NCI-H2081 (cell line): Measurements from ENCODE around the gene GOLGA2.

ENCODE experiments used
- DNase-seq, 2 experiments: peaks; one replicate each; lab custom pipeline; 2025; lab: John Stamatoyannopoulos, UW

The GOLGA2 gene

GRCh38 chr9:128275198-128276007, at the start of gene GOLGA2:
Gene GOLGA2 (minus strand): TSS chr9:128276007. CDS start chr9:128275976, 31 bp downstream.
- no peak for DNase-seq

GRCh38 chr9:128324401-128324800, 48.6 kb upstream of the GOLGA2 start:
- DNase-seq: no peak

GRCh38 chr9:128323791-128324190, 48.0 kb upstream of the GOLGA2 start:
- DNase-seq: no peak

- DNase-seq: no peak
Observed at GRCh38 chr9:128323212-128323730, 47.5 kb upstream of the GOLGA2 start.

- DNase-seq: peak; percentile 95 to 96
Observed at GRCh38 chr9:128322404-128323211, 46.8 kb upstream of the GOLGA2 start, which contains the start of the genes COQ4 and TRUB2. Gene COQ4 (plus strand): TSS chr9:128322839. CDS start chr9:128322859, 20 bp downstream. Gene TRUB2 (minus strand): TSS chr9:128322447. CDS start chr9:128322408, 39 bp downstream.

- no peak for DNase-seq
Observed at GRCh38 chr9:128321879-128322403, 46.1 kb upstream of the GOLGA2 start.

- no peak for DNase-seq
Observed at GRCh38 chr9:128321343-128321742, 45.5 kb upstream of the GOLGA2 start.

- DNase-seq: no peak
Observed at GRCh38 chr9:128317629-128318028, 41.8 kb upstream of the GOLGA2 start.

- DNase-seq: no peak
Observed at GRCh38 chr9:128316421-128316820, 40.6 kb upstream of the GOLGA2 start.

GRCh38 chr9:128314697-128315096, 38.9 kb upstream of the GOLGA2 start:
- no peak for DNase-seq

- DNase-seq: no peak
Observed at GRCh38 chr9:128310461-128310860, 34.7 kb upstream of the GOLGA2 start.

GRCh38 chr9:128309551-128309950, 33.7 kb upstream of the GOLGA2 start:
- no peak for DNase-seq

- no peak for DNase-seq
Observed at GRCh38 chr9:128304971-128305288, 29.1 kb upstream of the GOLGA2 start.

- DNase-seq: no peak
Observed at GRCh38 chr9:128304136-128304970, 28.5 kb upstream of the GOLGA2 start.

- no peak for DNase-seq
Observed at GRCh38 chr9:128298535-128299482, 23.0 kb upstream of the GOLGA2 start.

GRCh38 chr9:128297221-128297773, 21.5 kb upstream of the GOLGA2 start:
- no peak for DNase-seq

- DNase-seq: no peak
Observed at GRCh38 chr9:128296340-128297220, 20.8 kb upstream of the GOLGA2 start.

GRCh38 chr9:128294142-128294541, 18.3 kb upstream of the GOLGA2 start:
- DNase-seq: no peak

GRCh38 chr9:128293091-128293490, 17.3 kb upstream of the GOLGA2 start:
- no peak for DNase-seq
